ENCODE data around the gene LONP2.

GRCh38 chr16:48361540-48362144 is 117.5 kb downstream of the LONP2 start:
- TF ChIP-seq, protein P1, sequence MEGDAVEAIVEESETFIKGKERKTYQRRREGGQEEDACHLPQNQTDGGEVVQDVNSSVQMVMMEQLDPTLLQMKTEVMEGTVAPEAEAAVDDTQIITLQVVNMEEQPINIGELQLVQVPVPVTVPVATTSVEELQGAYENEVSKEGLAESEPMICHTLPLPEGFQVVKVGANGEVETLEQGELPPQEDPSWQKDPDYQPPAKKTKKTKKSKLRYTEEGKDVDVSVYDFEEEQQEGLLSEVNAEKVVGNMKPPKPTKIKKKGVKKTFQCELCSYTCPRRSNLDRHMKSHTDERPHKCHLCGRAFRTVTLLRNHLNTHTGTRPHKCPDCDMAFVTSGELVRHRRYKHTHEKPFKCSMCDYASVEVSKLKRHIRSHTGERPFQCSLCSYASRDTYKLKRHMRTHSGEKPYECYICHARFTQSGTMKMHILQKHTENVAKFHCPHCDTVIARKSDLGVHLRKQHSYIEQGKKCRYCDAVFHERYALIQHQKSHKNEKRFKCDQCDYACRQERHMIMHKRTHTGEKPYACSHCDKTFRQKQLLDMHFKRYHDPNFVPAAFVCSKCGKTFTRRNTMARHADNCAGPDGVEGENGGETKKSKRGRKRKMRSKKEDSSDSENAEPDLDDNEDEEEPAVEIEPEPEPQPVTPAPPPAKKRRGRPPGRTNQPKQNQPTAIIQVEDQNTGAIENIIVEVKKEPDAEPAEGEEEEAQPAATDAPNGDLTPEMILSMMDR (conservative IDR thresholded peaks at IDR 0.05), result no peak
- no peak for TF ChIP-seq ZFX (IDR thresholded peaks at IDR 0.05)
